K562 (cell line): Measurements from ENCODE around the gene FMOD. TPM values are rescaled to one million over a fixed set of nuclear protein-coding genes. Genes with fewer than 3 reads are reported as not detected.

ENCODE experiments used
- ATAC-seq: fragments of 200-7000 bp; cut with Tn5 transposase; 3 replicates; pipeline ENCODE4 v1.9.1; 2020; ENCODE audit warnings: moderate library complexity
- BruUV-seq: library from RNA; stranded (reverse); fragments of 400-500 nt; replicated peaks from 2 replicates; lab custom pipeline; 2021; lab: Mats Ljungman, UMichigan
- CTCF ChIA-PET: fragments of 300-600 bp; formaldehyde crosslinking; extraction: SDS; loops from one replicate; lab custom pipeline; 2021; ENCODE audit warnings: low intra/inter-chr PET ratio; lab: Yijun Ruan, JAX
- POLR2A ChIA-PET: fragments of 300-600, 350-650 bp; sonication (Branson Sonifier 250); formaldehyde crosslinking; extraction: SDS; loops from one replicate; lab custom pipeline; 2021; ENCODE audit warnings: antibody characterized with exemption, inconsistent platforms; lab: Yijun Ruan, JAX
- DNase-seq, 4 experiments: peaks; one replicate each; pipeline versions ENCODE4 v3.0.0 to v3.0.0-alpha.2; 2011 to 2018; ENCODE audit warnings: low spot score in 3 of 4, mixed read lengths in 3 of 4; ENCODE audit errors: extremely low read depth in 1 of 4
- FAIRE-seq: peaks from 2 replicates; lab custom pipeline; 2011; peaks lifted over from hg19 to GRCh38; lab: Jason Lieb, UNC
- H2AFZ ChIP-seq: 2 replicates; pipeline ENCODE4 v1.6.0; 2011; ENCODE audit warnings: low read depth, low read length, control low read depth, inconsistent platforms
- H3K27ac ChIP-seq: fragments of 200-600 bp; 3 replicates; pipeline ENCODE4 v1.8.0; 2011; ENCODE audit warnings: low read depth, mild to moderate bottlenecking, control low read depth, inconsistent platforms, low read length, moderate library complexity, mixed read lengths; ENCODE audit errors: extremely low read depth
- H3K27me3 ChIP-seq, 2 experiments: fragments of 300-600 bp in 1 of 2; 2 replicates in 1 of 2; 3 replicates in 1 of 2; pipeline versions ENCODE4 v1.6.0 to v1.8.0; 2011; ENCODE audit warnings: inconsistent platforms in 2 of 2, low read length in 2 of 2, mild to moderate bottlenecking in 1 of 2, mixed read lengths in 1 of 2, moderate library complexity in 1 of 2; ENCODE audit not compliant: control insufficient read depth in 2 of 2, insufficient read depth in 2 of 2
- H3K36me3 ChIP-seq: fragments of 300-600 bp; 3 replicates; pipeline ENCODE4 v1.8.0; 2011; ENCODE audit warnings: mild to moderate bottlenecking, low read length, inconsistent platforms; ENCODE audit not compliant: control insufficient read depth, insufficient read depth
- H3K4me1 ChIP-seq, 2 experiments: fragments of 200-600 bp in 1 of 2; replicated peaks in 1 of 2; 2 replicates in 1 of 2; 3 replicates in 1 of 2; pipeline versions ENCODE4 v1.5.1 to v1.8.0; 2011; ENCODE audit warnings: inconsistent platforms in 2 of 2, low read length in 2 of 2, mild to moderate bottlenecking in 1 of 2, mixed read lengths in 1 of 2, moderate library complexity in 1 of 2; ENCODE audit not compliant: control insufficient read depth in 2 of 2, insufficient read depth in 2 of 2
- H3K4me2 ChIP-seq: 2 replicates; pipeline ENCODE4 v1.6.1; 2011; ENCODE audit warnings: low read length, control low read depth, inconsistent platforms, mixed read lengths; ENCODE audit not compliant: insufficient read depth
- H3K4me3 ChIP-seq: fragments of 200-600 bp; sonication (generic), shearing (Covaris generic); 2 replicates; pipeline ENCODE4 v1.5.1; 2016; ENCODE audit warnings: control low read depth, inconsistent platforms
- H3K79me2 ChIP-seq: fragments of 200-600 bp; 3 replicates; pipeline ENCODE4 v1.8.0; 2011; ENCODE audit warnings: low read length, inconsistent platforms; ENCODE audit not compliant: control insufficient read depth, insufficient read depth
- H3K9ac ChIP-seq, 2 experiments: 2 replicates each; pipeline versions ENCODE4 v1.6.0 to v1.6.1; 2011; ENCODE audit warnings: low read depth in 2 of 2, low read length in 2 of 2, control low read depth in 1 of 2, inconsistent platforms in 1 of 2, mild to moderate bottlenecking in 1 of 2, mixed read lengths in 1 of 2; ENCODE audit not compliant: insufficient read depth in 1 of 2
- H3K9me1 ChIP-seq: one replicate; pipeline ENCODE4 v1.6.0; 2011; ENCODE audit warnings: inconsistent platforms, mild to moderate bottlenecking, low read length, moderate library complexity; ENCODE audit not compliant: control insufficient read depth, insufficient read depth
- H3K9me3 ChIP-seq: replicated peaks from 2 replicates; pipeline ENCODE4 v1.5.1; 2011; ENCODE audit warnings: low read depth, low read length, inconsistent platforms; ENCODE audit not compliant: control insufficient read depth, insufficient read depth
- H4K20me1 ChIP-seq: replicated peaks from 2 replicates; pipeline ENCODE4 v1.6.1; 2011; ENCODE audit warnings: low read length, inconsistent platforms, mixed read lengths; ENCODE audit not compliant: control insufficient read depth, insufficient read depth
- BACH1 ChIP-seq: fragments of 200-800 bp; sonication (Bioruptor generic); IDR thresholded peaks from 2 replicates; pipeline ENCODE4 v1.6.1; 2016; ENCODE audit warnings: missing genetic modification characterization, missing compliant biosample characterization
- ESRRA ChIP-seq: fragments of 450-650 bp; IDR thresholded peaks from 2 replicates; pipeline ENCODE4 v1.6.1; 2014; ENCODE audit warnings: low read depth, mild to moderate bottlenecking, moderate library complexity, borderline replicate concordance
- HIVEP1 ChIP-seq: fragments of 250-450 bp; sonication (Bioruptor Pico); IDR thresholded peaks from 2 replicates; pipeline ENCODE4 v1.4.0; 2020; ENCODE audit warnings: mild to moderate bottlenecking
- MEF2A ChIP-seq: IDR thresholded peaks from 2 replicates; pipeline ENCODE4 v1.6.1; 2011; ENCODE audit warnings: low read depth, mild to moderate bottlenecking, low read length, moderate library complexity; ENCODE audit not compliant: control insufficient read depth
- PTRF ChIP-seq: fragments of 450-650 bp; IDR thresholded peaks from 2 replicates; pipeline ENCODE4 v1.6.1; 2016; ENCODE audit warnings: mild to moderate bottlenecking, missing genetic modification characterization, missing compliant biosample characterization
- SPI1 ChIP-seq: IDR thresholded peaks from 2 replicates; pipeline ENCODE4 v1.6.1; 2011; ENCODE audit warnings: low read depth, low read length, control low read depth, borderline replicate concordance
- ZFP36 ChIP-seq: fragments of 150-350 bp; IDR thresholded peaks from 2 replicates; pipeline ENCODE4 v1.6.1; 2018; ENCODE audit warnings: low read length, low read depth; ENCODE audit not compliant: partially characterized antibody
- WGBS: fragments of 100-300 bp; shearing (Covaris generic); methylation state at CpG from one replicate; pipeline ENCODE4 v1.1.6; 2016; ENCODE audit warnings: low coverage, mixed read lengths; ENCODE audit not compliant: insufficient coverage; ENCODE audit errors: missing lambda C conversion rate; 5-methylcytosine and 5-hydroxymethylcytosine counted together
- in situ Hi-C: fragments of 300-500 bp; cut with MboI; formaldehyde crosslinking; loops from 4 replicates; pipeline ENCODE4 v1.15.0; 2018; ENCODE audit warnings: inconsistent platforms, mixed read lengths
- intact Hi-C: fragments of 100-400 bp; cut with micrococcal nuclease; formaldehyde crosslinking; loops from 2 replicates; pipeline ENCODE4 v1.14.2; 2022
- polyA plus RNA-seq, 8 experiments: library from polyadenylated mRNA; depleted of rRNA in 4 of 8; stranded (reverse) in 5 of 8; unstranded in 3 of 8; fragments of >200 nt; fragmentation: Nextera tagmentation in 2 of 8; fragmentation: Illumina TruSeq in 1 of 8; extraction: Ambion mirVana in 2 of 8; extraction: Trizol in 1 of 8; gene quantifications; 2 replicates each; pipeline versions ENCODE4 v1.2.1 to v1.2.3, GENCODE V29; 2011 to 2014; ENCODE audit warnings: inconsistent platforms in 1 of 8, missing spikeins in 1 of 8
- total RNA-seq, 7 experiments: library from RNA; depleted of rRNA in 6 of 7; stranded (reverse); fragments of >200 nt in 6 of 7; fragmentation: Illumina TruSeq in 2 of 7; extraction: Trizol in 2 of 7; gene quantifications; 2 replicates each; pipeline versions ENCODE4 v1.2.1 to v1.2.3, GENCODE V29; 2011 to 2021; ENCODE audit warnings: low replicate concordance in 1 of 7
- TF ChIP-seq, protein P1 (sequence below): fragments of 450-650 bp; IDR thresholded peaks from 2 replicates; pipeline ENCODE4 v1.6.1; 2016; ENCODE audit warnings: mild to moderate bottlenecking, moderate library complexity
- TF ChIP-seq, protein P2 (sequence below): fragments of 450-650 bp; conservative IDR thresholded peaks from 2 replicates; pipeline ENCODE4 v1.6.1; 2016; ENCODE audit warnings: missing genetic modification characterization, low read depth, mild to moderate bottlenecking, missing compliant biosample characterization, moderate library complexity
- TF ChIP-seq, protein P3 (sequence below): sonication (generic); formaldehyde crosslinking; IDR thresholded peaks from 2 replicates; pipeline ENCODE4 v1.5.0; 2020; ENCODE audit warnings: missing genetic modification reagents

FMOD gene
- total and polyA plus RNA-seq, 9 of the 15 experiments (the other 6 are each of a cell fraction or from before 2014, with no cell fraction given) = 0.03 to 0.13 (median 0.03) TPM; not detected in 6

DNA sequence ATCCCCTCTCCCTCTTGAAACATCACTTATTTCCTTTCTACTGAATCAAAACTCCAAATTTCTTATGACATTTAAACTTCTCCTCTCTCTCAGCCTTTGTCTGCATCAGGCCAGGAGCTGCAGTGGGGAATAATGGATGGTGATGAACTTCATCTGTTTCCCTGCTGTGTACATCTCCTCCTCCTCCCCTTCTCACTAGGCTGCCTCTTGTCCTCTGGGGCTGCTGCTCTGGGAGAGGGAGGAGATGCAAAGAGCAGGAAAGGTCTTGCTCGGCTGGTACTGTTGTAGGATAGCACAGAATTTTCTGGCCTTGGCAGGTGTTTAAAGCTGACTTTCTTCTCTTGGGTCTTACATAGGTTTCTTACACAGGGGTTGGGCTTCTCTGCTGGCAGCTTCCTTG, 31.1 kb upstream of the FMOD start:
- no peak overlapping the region for H3K27ac ChIP-seq
- no peaks in the 10 kb centered on the region for H3K36me3 ChIP-seq
- no TSS peak for BruUV-seq
- no peak overlapping the region for H3K4me2 ChIP-seq
- H3K4me1 ChIP-seq = no peaks in the 10 kb centered on the region
- no peak for FAIRE-seq
- WGBS = 0% methylated on average over 1 of the region's 1 CpG
- ChIA-PET POLR2A (no interaction called here), CTCF (no interaction called here)
- H3K27me3 ChIP-seq = peaks cover 0 to 19% of the 10 kb centered on the region in 2 experiments; a peak in 2 of 5 replicates
- no peak for ATAC-seq
- no peak overlapping the region for H3K4me3 ChIP-seq
- H3K79me2 ChIP-seq = no peaks in the 10 kb centered on the region
- H3K9me3 ChIP-seq = no peaks in the 10 kb centered on the region
- no peak for DNase-seq
- no peaks in the 10 kb centered on the region for H4K20me1 ChIP-seq
- H2AFZ ChIP-seq = no peak overlapping the region
- in situ Hi-C loops = no loop called here
- H3K9me1 ChIP-seq = no peaks in the 10 kb centered on the region
- intact Hi-C loops = no loop called here
- H3K9ac ChIP-seq = no peak overlapping the region
- TF ChIP-seq, protein P1, sequence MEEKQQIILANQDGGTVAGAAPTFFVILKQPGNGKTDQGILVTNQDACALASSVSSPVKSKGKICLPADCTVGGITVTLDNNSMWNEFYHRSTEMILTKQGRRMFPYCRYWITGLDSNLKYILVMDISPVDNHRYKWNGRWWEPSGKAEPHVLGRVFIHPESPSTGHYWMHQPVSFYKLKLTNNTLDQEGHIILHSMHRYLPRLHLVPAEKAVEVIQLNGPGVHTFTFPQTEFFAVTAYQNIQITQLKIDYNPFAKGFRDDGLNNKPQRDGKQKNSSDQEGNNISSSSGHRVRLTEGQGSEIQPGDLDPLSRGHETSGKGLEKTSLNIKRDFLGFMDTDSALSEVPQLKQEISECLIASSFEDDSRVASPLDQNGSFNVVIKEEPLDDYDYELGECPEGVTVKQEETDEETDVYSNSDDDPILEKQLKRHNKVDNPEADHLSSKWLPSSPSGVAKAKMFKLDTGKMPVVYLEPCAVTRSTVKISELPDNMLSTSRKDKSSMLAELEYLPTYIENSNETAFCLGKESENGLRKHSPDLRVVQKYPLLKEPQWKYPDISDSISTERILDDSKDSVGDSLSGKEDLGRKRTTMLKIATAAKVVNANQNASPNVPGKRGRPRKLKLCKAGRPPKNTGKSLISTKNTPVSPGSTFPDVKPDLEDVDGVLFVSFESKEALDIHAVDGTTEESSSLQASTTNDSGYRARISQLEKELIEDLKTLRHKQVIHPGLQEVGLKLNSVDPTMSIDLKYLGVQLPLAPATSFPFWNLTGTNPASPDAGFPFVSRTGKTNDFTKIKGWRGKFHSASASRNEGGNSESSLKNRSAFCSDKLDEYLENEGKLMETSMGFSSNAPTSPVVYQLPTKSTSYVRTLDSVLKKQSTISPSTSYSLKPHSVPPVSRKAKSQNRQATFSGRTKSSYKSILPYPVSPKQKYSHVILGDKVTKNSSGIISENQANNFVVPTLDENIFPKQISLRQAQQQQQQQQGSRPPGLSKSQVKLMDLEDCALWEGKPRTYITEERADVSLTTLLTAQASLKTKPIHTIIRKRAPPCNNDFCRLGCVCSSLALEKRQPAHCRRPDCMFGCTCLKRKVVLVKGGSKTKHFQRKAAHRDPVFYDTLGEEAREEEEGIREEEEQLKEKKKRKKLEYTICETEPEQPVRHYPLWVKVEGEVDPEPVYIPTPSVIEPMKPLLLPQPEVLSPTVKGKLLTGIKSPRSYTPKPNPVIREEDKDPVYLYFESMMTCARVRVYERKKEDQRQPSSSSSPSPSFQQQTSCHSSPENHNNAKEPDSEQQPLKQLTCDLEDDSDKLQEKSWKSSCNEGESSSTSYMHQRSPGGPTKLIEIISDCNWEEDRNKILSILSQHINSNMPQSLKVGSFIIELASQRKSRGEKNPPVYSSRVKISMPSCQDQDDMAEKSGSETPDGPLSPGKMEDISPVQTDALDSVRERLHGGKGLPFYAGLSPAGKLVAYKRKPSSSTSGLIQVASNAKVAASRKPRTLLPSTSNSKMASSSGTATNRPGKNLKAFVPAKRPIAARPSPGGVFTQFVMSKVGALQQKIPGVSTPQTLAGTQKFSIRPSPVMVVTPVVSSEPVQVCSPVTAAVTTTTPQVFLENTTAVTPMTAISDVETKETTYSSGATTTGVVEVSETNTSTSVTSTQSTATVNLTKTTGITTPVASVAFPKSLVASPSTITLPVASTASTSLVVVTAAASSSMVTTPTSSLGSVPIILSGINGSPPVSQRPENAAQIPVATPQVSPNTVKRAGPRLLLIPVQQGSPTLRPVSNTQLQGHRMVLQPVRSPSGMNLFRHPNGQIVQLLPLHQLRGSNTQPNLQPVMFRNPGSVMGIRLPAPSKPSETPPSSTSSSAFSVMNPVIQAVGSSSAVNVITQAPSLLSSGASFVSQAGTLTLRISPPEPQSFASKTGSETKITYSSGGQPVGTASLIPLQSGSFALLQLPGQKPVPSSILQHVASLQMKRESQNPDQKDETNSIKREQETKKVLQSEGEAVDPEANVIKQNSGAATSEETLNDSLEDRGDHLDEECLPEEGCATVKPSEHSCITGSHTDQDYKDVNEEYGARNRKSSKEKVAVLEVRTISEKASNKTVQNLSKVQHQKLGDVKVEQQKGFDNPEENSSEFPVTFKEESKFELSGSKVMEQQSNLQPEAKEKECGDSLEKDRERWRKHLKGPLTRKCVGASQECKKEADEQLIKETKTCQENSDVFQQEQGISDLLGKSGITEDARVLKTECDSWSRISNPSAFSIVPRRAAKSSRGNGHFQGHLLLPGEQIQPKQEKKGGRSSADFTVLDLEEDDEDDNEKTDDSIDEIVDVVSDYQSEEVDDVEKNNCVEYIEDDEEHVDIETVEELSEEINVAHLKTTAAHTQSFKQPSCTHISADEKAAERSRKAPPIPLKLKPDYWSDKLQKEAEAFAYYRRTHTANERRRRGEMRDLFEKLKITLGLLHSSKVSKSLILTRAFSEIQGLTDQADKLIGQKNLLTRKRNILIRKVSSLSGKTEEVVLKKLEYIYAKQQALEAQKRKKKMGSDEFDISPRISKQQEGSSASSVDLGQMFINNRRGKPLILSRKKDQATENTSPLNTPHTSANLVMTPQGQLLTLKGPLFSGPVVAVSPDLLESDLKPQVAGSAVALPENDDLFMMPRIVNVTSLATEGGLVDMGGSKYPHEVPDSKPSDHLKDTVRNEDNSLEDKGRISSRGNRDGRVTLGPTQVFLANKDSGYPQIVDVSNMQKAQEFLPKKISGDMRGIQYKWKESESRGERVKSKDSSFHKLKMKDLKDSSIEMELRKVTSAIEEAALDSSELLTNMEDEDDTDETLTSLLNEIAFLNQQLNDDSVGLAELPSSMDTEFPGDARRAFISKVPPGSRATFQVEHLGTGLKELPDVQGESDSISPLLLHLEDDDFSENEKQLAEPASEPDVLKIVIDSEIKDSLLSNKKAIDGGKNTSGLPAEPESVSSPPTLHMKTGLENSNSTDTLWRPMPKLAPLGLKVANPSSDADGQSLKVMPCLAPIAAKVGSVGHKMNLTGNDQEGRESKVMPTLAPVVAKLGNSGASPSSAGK = no peak
- TF ChIP-seq PTRF (tag) (no peak), BACH1 (no peak), HIVEP1 (CRISPR knock-in tag) (no peak), SPI1 (no peak), ESRRA (no peak), ZFP36 (no peak), MEF2A (no peak)
- TF ChIP-seq, protein P2, sequence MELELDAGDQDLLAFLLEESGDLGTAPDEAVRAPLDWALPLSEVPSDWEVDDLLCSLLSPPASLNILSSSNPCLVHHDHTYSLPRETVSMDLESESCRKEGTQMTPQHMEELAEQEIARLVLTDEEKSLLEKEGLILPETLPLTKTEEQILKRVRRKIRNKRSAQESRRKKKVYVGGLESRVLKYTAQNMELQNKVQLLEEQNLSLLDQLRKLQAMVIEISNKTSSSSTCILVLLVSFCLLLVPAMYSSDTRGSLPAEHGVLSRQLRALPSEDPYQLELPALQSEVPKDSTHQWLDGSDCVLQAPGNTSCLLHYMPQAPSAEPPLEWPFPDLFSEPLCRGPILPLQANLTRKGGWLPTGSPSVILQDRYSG (tag) = no peak
- TF ChIP-seq, protein P3, sequence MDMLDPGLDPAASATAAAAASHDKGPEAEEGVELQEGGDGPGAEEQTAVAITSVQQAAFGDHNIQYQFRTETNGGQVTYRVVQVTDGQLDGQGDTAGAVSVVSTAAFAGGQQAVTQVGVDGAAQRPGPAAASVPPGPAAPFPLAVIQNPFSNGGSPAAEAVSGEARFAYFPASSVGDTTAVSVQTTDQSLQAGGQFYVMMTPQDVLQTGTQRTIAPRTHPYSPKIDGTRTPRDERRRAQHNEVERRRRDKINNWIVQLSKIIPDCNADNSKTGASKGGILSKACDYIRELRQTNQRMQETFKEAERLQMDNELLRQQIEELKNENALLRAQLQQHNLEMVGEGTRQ (CRISPR knock-in tag) = no peak
